Liver (tissue), 9 donors: ENCODE results near the gene THAP8. TPM values are rescaled to one million over a fixed set of nuclear protein-coding genes. Genes with fewer than 3 reads are reported as not detected.

Source experiments
- DNase-seq: peaks from one replicate; pipeline ENCODE4 v3.0.0-alpha.2; 2017; ENCODE audit warnings: low spot score
- H3K27ac ChIP-seq, 2 donors: one replicate each; pipeline ENCODE4 v1.7.0; 2013; ENCODE audit warnings: inconsistent platforms in 2 of 2, low read length in 2 of 2, control low read depth in 1 of 2, low read depth in 1 of 2, mild to moderate bottlenecking in 1 of 2
- H3K27me3 ChIP-seq, 4 donors: one replicate each; pipeline versions ENCODE4 v1.6.1 to v1.7.0; 2013; ENCODE audit warnings: low read length in 3 of 4, inconsistent platforms in 1 of 4, mild to moderate bottlenecking in 1 of 4, moderate library complexity in 1 of 4; ENCODE audit not compliant: control insufficient read depth in 4 of 4, insufficient read depth in 4 of 4
- H3K36me3 ChIP-seq, 4 donors: one replicate each; pipeline versions ENCODE4 v1.6.1 to v1.7.0; 2013; ENCODE audit warnings: low read length in 3 of 4, mild to moderate bottlenecking in 3 of 4, low read depth in 1 of 4, moderate library complexity in 1 of 4; ENCODE audit not compliant: control insufficient read depth in 4 of 4, insufficient read depth in 3 of 4
- H3K4me1 ChIP-seq, 4 donors: one replicate each; pipeline versions ENCODE4 v1.6.1 to v1.7.0; 2013; ENCODE audit warnings: low read length in 3 of 4, mild to moderate bottlenecking in 3 of 4, moderate library complexity in 1 of 4; ENCODE audit not compliant: control insufficient read depth in 4 of 4, insufficient read depth in 4 of 4
- H3K4me3 ChIP-seq, 3 donors: one replicate each; pipeline versions ENCODE4 v1.6.1 to v1.7.0; 2013; ENCODE audit warnings: low read length in 3 of 3, control low read depth in 1 of 3, low read depth in 1 of 3, mild to moderate bottlenecking in 1 of 3
- H3K9ac ChIP-seq, 2 donors: one replicate each; pipeline ENCODE4 v1.7.0; 2013; ENCODE audit warnings: low read length in 2 of 2, mild to moderate bottlenecking in 2 of 2, moderate library complexity in 2 of 2, control low read depth in 1 of 2, low read depth in 1 of 2
- H3K9me3 ChIP-seq, 4 donors: one replicate each; pipeline versions ENCODE4 v1.6.1 to v1.7.0; 2013; ENCODE audit warnings: low read length in 3 of 4; ENCODE audit not compliant: control insufficient read depth in 4 of 4
- ATF3 ChIP-seq: IDR thresholded peaks from 2 replicates; pipeline ENCODE4 v1.6.1; 2016; ENCODE audit warnings: antibody characterized with exemption
- EGR1 ChIP-seq, 2 donors: IDR thresholded peaks; 2 replicates each; pipeline ENCODE4 v1.6.1; 2016 to 2018; ENCODE audit warnings: antibody characterized with exemption in 2 of 2, low read depth in 2 of 2
- FOXA1 ChIP-seq: IDR thresholded peaks from 2 replicates; pipeline ENCODE4 v1.6.1; 2016; ENCODE audit warnings: antibody characterized with exemption
- FOXA2 ChIP-seq: IDR thresholded peaks from 2 replicates; pipeline ENCODE4 v1.6.1; 2016; ENCODE audit warnings: antibody characterized with exemption
- GABPA ChIP-seq, 2 donors: IDR thresholded peaks in 1 of 2; conservative IDR thresholded peaks in 1 of 2; 2 replicates each; pipeline ENCODE4 v1.6.1; 2016; ENCODE audit warnings: antibody characterized with exemption in 2 of 2, mild to moderate bottlenecking in 1 of 2, moderate library complexity in 1 of 2
- HNF4A ChIP-seq, 2 donors: conservative IDR thresholded peaks; 2 replicates each; pipeline ENCODE4 v1.6.1; 2016; ENCODE audit warnings: antibody characterized with exemption in 2 of 2, mild to moderate bottlenecking in 2 of 2
- MAX ChIP-seq: IDR thresholded peaks from 2 replicates; pipeline ENCODE4 v1.6.1; 2016; ENCODE audit warnings: antibody characterized with exemption
- NR2F2 ChIP-seq: IDR thresholded peaks from 2 replicates; pipeline ENCODE4 v1.6.1; 2016; ENCODE audit warnings: antibody characterized with exemption
- RAD21 ChIP-seq, 2 donors: IDR thresholded peaks; 2 replicates each; pipeline ENCODE4 v1.6.1; 2016; ENCODE audit warnings: antibody characterized with exemption in 2 of 2, mild to moderate bottlenecking in 2 of 2
- REST ChIP-seq: IDR thresholded peaks from 2 replicates; pipeline ENCODE4 v1.6.1; 2016; ENCODE audit warnings: antibody characterized with exemption, mild to moderate bottlenecking
- RXRA ChIP-seq, 2 donors: IDR thresholded peaks; 2 replicates each; pipeline ENCODE4 v1.6.1; 2017 to 2018; ENCODE audit warnings: antibody characterized with exemption in 2 of 2, mild to moderate bottlenecking in 1 of 2
- SP1 ChIP-seq: IDR thresholded peaks from 2 replicates; pipeline ENCODE4 v1.6.1; 2018; ENCODE audit warnings: antibody characterized with exemption, mild to moderate bottlenecking
- TAF1 ChIP-seq: conservative IDR thresholded peaks from 2 replicates; pipeline ENCODE4 v1.6.1; 2016; ENCODE audit warnings: antibody characterized with exemption, mild to moderate bottlenecking
- YY1 ChIP-seq: IDR thresholded peaks from 2 replicates; pipeline ENCODE4 v1.6.1; 2016; ENCODE audit warnings: antibody characterized with exemption, mild to moderate bottlenecking
- ZBTB33 ChIP-seq: IDR thresholded peaks from 2 replicates; pipeline ENCODE4 v1.6.1; 2016; ENCODE audit warnings: antibody characterized with exemption
- WGBS: extraction: QIAGEN DNeasy Blood & Tissue Kit; methylation state at CpG from one replicate; pipeline ENCODE4 v1.1.7; 2013; 5-methylcytosine and 5-hydroxymethylcytosine counted together
- polyA plus RNA-seq, 2 donors: library from polyadenylated mRNA; stranded (reverse) in 1 of 2; unstranded in 1 of 2; fragments of 200-250 nt in 1 of 2; fragments of >200 nt in 1 of 2; fragmentation: Nextera tagmentation in 1 of 2; extraction: Ambion mirVana in 1 of 2; gene quantifications; one replicate each; pipeline versions ENCODE4 v1.2.1 to v1.2.3, GENCODE V29; 2013 to 2015
- total RNA-seq, 2 donors: library from RNA; depleted of rRNA; stranded (reverse); fragments of >200 nt; gene quantifications; one replicate each; pipeline ENCODE4 v1.2.3, GENCODE V29; 2014
- donor health status: healthy.
- donor health status: healthy.
- donor health status: healthy.
- donor health status: healthy.
- donor health status: healthy.

The THAP8 gene
- total and polyA plus RNA-seq, 4 donors: 1.8 to 4.4 (median 3.3) TPM

GRCh38 chr19:36046443-36047050 is 7.5 kb downstream of the THAP8 start:
- WGBS: 94% methylated on average over 5 of the region's 5 CpGs
- TF ChIP-seq YY1 (no peak), REST (no peak), ATF3 (no peak), FOXA2 (no peak), SP1 (no peak), MAX (no peak), RXRA (IDR thresholded peaks at IDR 0.05) (no peak), NR2F2 (no peak), FOXA1 (no peak), RAD21 (IDR thresholded peaks at IDR 0.05) (no peak), GABPA (IDR thresholded peaks at IDR 0.05 in 1 of 2, conservative IDR thresholded peaks at IDR 0.05 in 1 of 2) (no peak), HNF4A (conservative IDR thresholded peaks at IDR 0.05) (no peak), ZBTB33 (no peak)
- DNase-seq: no peak
- Histone ChIP-seq H3K4me3 (no peak overlapping the region), H3K27ac (no peak overlapping the region), H3K9me3 (no peaks in the 10 kb centered on the region), H3K27me3 (no peaks in the 10 kb centered on the region), H3K36me3 (no peaks in the 10 kb centered on the region), H3K9ac (no peak overlapping the region), H3K4me1 (no peaks in the 10 kb centered on the region)

- H3K4me3 ChIP-seq: no peak overlapping the region
- H3K36me3 ChIP-seq: peaks cover 0 to 3% (median 0%) of the 10 kb centered on the region in 4 donors
- 100% methylated on average over 2 of the region's 2 CpGs for WGBS
- DNase-seq: no peak
- no peaks in the 10 kb centered on the region for H3K4me1 ChIP-seq
- H3K9me3 ChIP-seq: no peaks in the 10 kb centered on the region
- H3K9ac ChIP-seq: no peak overlapping the region
- no peaks in the 10 kb centered on the region for H3K27me3 ChIP-seq
- TF ChIP-seq FOXA2 (no peak), YY1 (no peak), RAD21 (IDR thresholded peaks at IDR 0.05) (no peak), EGR1 (IDR thresholded peaks at IDR 0.05; ENCODE audit: low read depth in 2 of 2) (no peak), TAF1 (no peak), ATF3 (no peak), FOXA1 (no peak)
- no peak overlapping the region for H3K27ac ChIP-seq
These were observed 10.1 kb downstream of the THAP8 start for GRCh38 chr19:36043952-36044351.
